ENCODE measurements around the gene ZDHHC14. TPM values are rescaled to one million over a fixed set of nuclear protein-coding genes. Genes with fewer than 3 reads are reported as not detected.

Gene ZDHHC14
- total and polyA plus RNA-seq, 9 donors = 4.9 to 16.4 (median 5.9) TPM

DNA sequence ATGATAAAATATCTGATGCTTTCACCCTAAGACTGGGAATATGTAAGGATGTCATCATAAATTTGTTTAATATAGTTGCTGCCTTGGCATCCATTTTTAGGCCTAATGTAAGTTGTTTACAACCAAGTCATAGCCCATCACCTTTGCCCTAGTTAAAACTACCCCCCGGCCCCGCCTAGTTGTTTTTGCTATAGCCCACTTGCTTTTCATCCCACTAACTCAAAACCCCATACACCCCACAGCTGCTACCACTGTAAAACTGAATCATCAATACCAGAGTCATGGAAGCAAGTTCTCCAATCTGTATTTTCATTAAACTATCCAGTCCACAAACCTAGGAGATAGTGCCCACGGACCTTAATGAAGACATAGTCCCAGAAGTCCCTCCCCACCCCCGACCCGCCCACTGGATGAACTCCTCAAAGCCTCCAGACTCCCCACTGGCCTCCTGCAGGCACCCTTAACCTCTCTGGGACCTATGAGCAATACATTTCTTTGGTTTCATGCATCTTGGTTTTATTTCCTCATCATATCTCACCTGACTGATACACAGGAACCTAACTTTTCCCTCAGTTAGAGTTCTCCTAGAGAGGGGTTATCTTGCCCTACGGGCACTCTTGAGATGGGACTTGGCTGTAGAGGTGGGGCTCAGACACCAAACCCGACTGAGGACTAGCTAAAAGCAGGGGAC, 12.5 kb upstream of the ZDHHC14 start:
- Histone ChIP-seq H3K27ac (no peak overlapping the region), H3K9me3 (no peaks in the 10 kb centered on the region), H3K36me3 (no peaks in the 10 kb centered on the region), H3K27me3 (no peaks in the 10 kb centered on the region), H3K4me3 (no peak overlapping the region), H3K4me1 (ENCODE audit: insufficient read depth) (no peaks in the 10 kb centered on the region)
- TF ChIP-seq POLR2A (IDR thresholded peaks at IDR 0.05) = no peak
- TF ChIP-seq, protein P1, sequence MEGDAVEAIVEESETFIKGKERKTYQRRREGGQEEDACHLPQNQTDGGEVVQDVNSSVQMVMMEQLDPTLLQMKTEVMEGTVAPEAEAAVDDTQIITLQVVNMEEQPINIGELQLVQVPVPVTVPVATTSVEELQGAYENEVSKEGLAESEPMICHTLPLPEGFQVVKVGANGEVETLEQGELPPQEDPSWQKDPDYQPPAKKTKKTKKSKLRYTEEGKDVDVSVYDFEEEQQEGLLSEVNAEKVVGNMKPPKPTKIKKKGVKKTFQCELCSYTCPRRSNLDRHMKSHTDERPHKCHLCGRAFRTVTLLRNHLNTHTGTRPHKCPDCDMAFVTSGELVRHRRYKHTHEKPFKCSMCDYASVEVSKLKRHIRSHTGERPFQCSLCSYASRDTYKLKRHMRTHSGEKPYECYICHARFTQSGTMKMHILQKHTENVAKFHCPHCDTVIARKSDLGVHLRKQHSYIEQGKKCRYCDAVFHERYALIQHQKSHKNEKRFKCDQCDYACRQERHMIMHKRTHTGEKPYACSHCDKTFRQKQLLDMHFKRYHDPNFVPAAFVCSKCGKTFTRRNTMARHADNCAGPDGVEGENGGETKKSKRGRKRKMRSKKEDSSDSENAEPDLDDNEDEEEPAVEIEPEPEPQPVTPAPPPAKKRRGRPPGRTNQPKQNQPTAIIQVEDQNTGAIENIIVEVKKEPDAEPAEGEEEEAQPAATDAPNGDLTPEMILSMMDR (IDR thresholded peaks at IDR 0.05) = no peak
- no peak for TF ChIP-seq EP300 (IDR thresholded peaks at IDR 0.05)
- DNase-seq = no peak
- 70 to 79% (median 74%) methylated on average over 7 of the region's 7 CpGs for WGBS, 3 donors
- intact Hi-C loops (cut with DNase I) = no loop called here

DNA sequence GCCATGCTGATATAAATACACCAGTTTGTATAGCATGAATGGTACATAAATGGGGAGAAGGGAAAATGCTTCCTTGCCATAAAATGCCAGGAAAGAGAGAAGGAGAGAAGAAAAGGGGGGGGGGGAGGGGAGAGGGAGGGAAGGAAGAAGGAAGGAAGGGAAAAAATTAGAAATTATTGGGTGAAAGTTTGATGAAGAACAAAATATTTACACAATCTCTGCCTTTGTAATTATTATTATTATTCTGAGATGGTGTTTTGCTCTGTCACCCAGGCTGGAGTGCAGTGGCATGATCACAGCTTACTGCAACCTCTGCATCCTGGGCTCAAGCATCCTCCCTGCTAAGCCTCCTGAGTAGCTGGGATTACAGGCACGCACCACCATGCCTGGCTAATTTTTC, 10.2 kb upstream of the ZDHHC14 start:
- Histone ChIP-seq H3K9me3 (no peaks in the 10 kb centered on the region), H3K27me3 (no peaks in the 10 kb centered on the region), H3K36me3 (no peaks in the 10 kb centered on the region), H3K4me1 (ENCODE audit: insufficient read depth) (no peaks in the 10 kb centered on the region), H3K27ac (no peak overlapping the region), H3K4me3 (no peak overlapping the region)
- no peak for DNase-seq
- 73 to 88% (median 85%) methylated on average over 1 of the region's 1 CpG for WGBS, 3 donors
- TF ChIP-seq EP300 (IDR thresholded peaks at IDR 0.05) = no peak
- TF ChIP-seq, protein P1 (IDR thresholded peaks at IDR 0.05) = no peak
- TF ChIP-seq POLR2A (IDR thresholded peaks at IDR 0.05) = no peak
- intact Hi-C loops (cut with DNase I) = no loop called here

- no peaks in the 10 kb centered on the region for H3K36me3 ChIP-seq
- WGBS, 3 donors = 81 to 85% (median 81%) methylated on average over 10 of the region's 10 CpGs
- TF ChIP-seq, protein P1 (IDR thresholded peaks at IDR 0.05) = no peak
- no peak for TF ChIP-seq EP300 (IDR thresholded peaks at IDR 0.05)
- TF ChIP-seq POLR2A (IDR thresholded peaks at IDR 0.05) = no peak
- no peak overlapping the region for H3K27ac ChIP-seq
- no peaks in the 10 kb centered on the region for H3K27me3 ChIP-seq
- no peaks in the 10 kb centered on the region for H3K9me3 ChIP-seq
- no peak for DNase-seq
- no peaks in the 10 kb centered on the region for H3K4me1 ChIP-seq (ENCODE audit: insufficient read depth)
- no peak overlapping the region for H3K4me3 ChIP-seq
- intact Hi-C loops (cut with DNase I) = no loop called here
These were observed 8.3 kb upstream of the ZDHHC14 start for GRCh38 chr6:157372501-157373280.

DNA sequence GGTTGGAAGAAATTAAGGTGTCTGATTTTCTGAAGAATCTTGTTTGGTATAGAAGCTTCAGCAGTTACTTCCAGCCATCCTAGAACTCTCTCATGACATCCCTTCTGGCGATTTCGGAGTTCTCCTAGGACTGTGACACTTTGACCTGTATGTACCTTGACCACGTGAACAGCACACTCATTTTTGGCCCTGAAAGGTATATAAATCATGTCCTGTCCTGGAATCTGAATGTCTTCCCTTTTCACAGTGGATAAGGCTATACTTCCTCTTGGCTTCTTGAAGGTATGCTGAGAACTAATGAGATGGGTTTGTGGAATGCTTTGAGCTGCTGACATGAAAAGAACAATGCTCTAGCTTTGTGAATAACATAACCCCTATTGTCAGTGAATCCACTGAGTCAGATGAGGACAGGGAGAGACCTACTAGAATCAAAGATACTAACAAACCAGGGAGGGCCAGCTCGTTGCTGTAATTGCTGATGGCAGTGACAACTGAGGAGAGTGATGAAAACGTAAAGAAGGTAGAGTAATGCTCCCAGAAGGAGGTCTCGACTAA, 6.0 kb upstream of the ZDHHC14 start:
- H3K36me3 ChIP-seq = no peaks in the 10 kb centered on the region
- no peak overlapping the region for H3K4me3 ChIP-seq
- WGBS, 3 donors = 51 to 56% (median 51%) methylated on average over 6 of the region's 6 CpGs
- H3K27ac ChIP-seq = no peak overlapping the region
- no peak for DNase-seq
- H3K27me3 ChIP-seq = no peaks in the 10 kb centered on the region
- H3K4me1 ChIP-seq (ENCODE audit: insufficient read depth) = no peaks in the 10 kb centered on the region
- no peak for TF ChIP-seq POLR2A (IDR thresholded peaks at IDR 0.05)
- TF ChIP-seq EP300 (IDR thresholded peaks at IDR 0.05) = no peak
- TF ChIP-seq, protein P1 (IDR thresholded peaks at IDR 0.05) = no peak
- no peaks in the 10 kb centered on the region for H3K9me3 ChIP-seq
- intact Hi-C loops (cut with DNase I) = no loop called here

Data from ovary (tissue), 9 donors.